Gastroesophageal sphincter (tissue), 3 donors: ENCODE results near the gene SLC39A11.

Experiments used
- CTCF ChIP-seq, 4 experiments: fragments of 200-600 bp in 2 of 4; fragments of 450-650 bp in 2 of 4; sonication (generic) in 1 of 4; IDR thresholded peaks; one replicate each; pipeline ENCODE4 v1.5.1; 2017 to 2019; ENCODE audit warnings: antibody characterized with exemption in 4 of 4, mild to moderate bottlenecking in 2 of 4, moderate library complexity in 2 of 4
- EP300 ChIP-seq: sonication (generic); formaldehyde crosslinking; IDR thresholded peaks from one replicate; pipeline ENCODE4 v1.6.1; 2017; ENCODE audit warnings: antibody characterized with exemption, mild to moderate bottlenecking
- POLR2A ChIP-seq, 2 donors: fragments of 450-650 bp; IDR thresholded peaks; one replicate each; pipeline ENCODE4 v1.6.1; 2017; ENCODE audit warnings: antibody characterized with exemption in 2 of 2, mild to moderate bottlenecking in 2 of 2, moderate library complexity in 1 of 2

GRCh38 chr17:72726936-72727335 lies 365.6 kb downstream of the SLC39A11 start:
- no peak for TF ChIP-seq CTCF (IDR thresholded peaks at IDR 0.05)
- TF ChIP-seq POLR2A (IDR thresholded peaks at IDR 0.05): no peak
- no peak for TF ChIP-seq EP300
